ENCODE results near the gene OTOF. TPM values are rescaled to one million over a fixed set of nuclear protein-coding genes. Genes with fewer than 3 reads are reported as not detected.

OTOF gene
- total and polyA plus RNA-seq, 2 of the 13 experiments (the other 11 are each of a cell fraction or from before 2014, with no cell fraction given) = 0.04 TPM; not detected in 1

GRCh38 chr2:26456440-26457250 lies 21.3 kb downstream of the OTOF start (continued):
- no peak for TF ChIP-seq SSRP1 (CRISPR knock-in tag; IDR thresholded peaks at IDR 0.05)
- peak; percentile 84 for TF ChIP-seq HNRNPL (IDR thresholded peaks at IDR 0.05; ENCODE audit: low read depth, low read length)
- 0 out of 2 replicates have a peak, but pooled peaks have one; percentile 9 for TF ChIP-seq ZNF512B (CRISPR knock-in tag; IDR thresholded peaks at IDR 0.05; ENCODE audit: borderline replicate concordance)
- peak; percentile 67 for TF ChIP-seq ZMYM3 (CRISPR knock-in tag; IDR thresholded peaks at IDR 0.05)
- 0 out of 2 replicates have a peak, but pooled peaks have one; percentile 70 for TF ChIP-seq ZNF607 (CRISPR knock-in tag; IDR thresholded peaks at IDR 0.05; ENCODE audit: borderline replicate concordance)
- peak; percentile 93 for TF ChIP-seq ZNF629 (CRISPR knock-in tag; conservative IDR thresholded peaks at IDR 0.05)
- 0 out of 2 replicates have a peak, but pooled peaks have one; percentile 11 for TF ChIP-seq ZBTB38 (CRISPR knock-in tag; IDR thresholded peaks at IDR 0.05)
- TF ChIP-seq POLR2AphosphoS5 (IDR thresholded peaks at IDR 0.05; ENCODE audit: low read depth, low read length) = peak; percentile 39
- TF ChIP-seq SOX13 (IDR thresholded peaks at IDR 0.05) = no peak
- TF ChIP-seq SOX13 (CRISPR knock-in tag; conservative IDR thresholded peaks at IDR 0.05 in 1 of 2, IDR thresholded peaks at IDR 0.05 in 1 of 2) = 0 out of 4 replicates have a peak, but pooled peaks of 1 of the 2 experiments have one; percentile 10
- peak; percentile 43; the same call in 1 of the 2 replicates for TF ChIP-seq DMAP1 (CRISPR knock-in tag; IDR thresholded peaks at IDR 0.05)
- TF ChIP-seq ZNF687 (CRISPR knock-in tag; IDR thresholded peaks at IDR 0.05) = peak; percentile 37; the same call in 1 of the 2 replicates
- TF ChIP-seq ZNF724P (CRISPR knock-in tag; IDR thresholded peaks at IDR 0.05; ENCODE audit: borderline replicate concordance) = 0 out of 2 replicates have a peak, but pooled peaks have one; percentile 1
- peak; percentile 43; the same call in 1 of the 2 replicates for TF ChIP-seq MLX (CRISPR knock-in tag; IDR thresholded peaks at IDR 0.05)
- peak; percentile 17; the same call in 1 of the 2 replicates for TF ChIP-seq FOXA3 (CRISPR knock-in tag; IDR thresholded peaks at IDR 0.05)
- TF ChIP-seq ZNF644 (CRISPR knock-in tag; IDR thresholded peaks at IDR 0.05; ENCODE audit: low read depth) = peak; percentile 71; the same call in 1 of the 2 replicates
- TF ChIP-seq KLF9 (CRISPR knock-in tag; IDR thresholded peaks at IDR 0.05; ENCODE audit: low read depth) = peak; percentile 76; the same call in 1 of the 2 replicates
- TF ChIP-seq FOXP1 (IDR thresholded peaks at IDR 0.05) = no peak
- TF ChIP-seq FOXP1 (CRISPR knock-in tag; IDR thresholded peaks at IDR 0.05) = peak; percentile 25; the same call in 1 of the 2 replicates
- no peak for TF ChIP-seq ZNF839 (CRISPR knock-in tag; IDR thresholded peaks at IDR 0.05; ENCODE audit: borderline replicate concordance)
- TF ChIP-seq BORCS8-MEF2B (CRISPR knock-in tag; IDR thresholded peaks at IDR 0.05) = peak; percentile 4; the same call in 1 of the 2 replicates
- peak; percentile 36; the same call in 1 of the 2 replicates for TF ChIP-seq ESRRA (CRISPR knock-in tag; IDR thresholded peaks at IDR 0.05; ENCODE audit: low read depth)
- peak; percentile 62 for TF ChIP-seq SALL1 (CRISPR knock-in tag; IDR thresholded peaks at IDR 0.05)
- 0 out of 2 replicates have a peak, but pooled peaks have one; percentile 51 for TF ChIP-seq ZNF567 (CRISPR knock-in tag; IDR thresholded peaks at IDR 0.05; ENCODE audit: borderline replicate concordance)

All from HepG2 (cell line).